ENCODE data around the gene MAP7. TPM values are rescaled to one million over a fixed set of nuclear protein-coding genes. Genes with fewer than 3 reads are reported as not detected.
A peak's percentile ranks its signal among the peaks of the same experiment; 100 is the strongest.

The MAP7 gene
- total and polyA plus RNA-seq, 9 of the 15 experiments (the other 6 are each of a cell fraction or from before 2014, with no cell fraction given): 0.76 to 7.7 (median 3.9) TPM

DNA sequence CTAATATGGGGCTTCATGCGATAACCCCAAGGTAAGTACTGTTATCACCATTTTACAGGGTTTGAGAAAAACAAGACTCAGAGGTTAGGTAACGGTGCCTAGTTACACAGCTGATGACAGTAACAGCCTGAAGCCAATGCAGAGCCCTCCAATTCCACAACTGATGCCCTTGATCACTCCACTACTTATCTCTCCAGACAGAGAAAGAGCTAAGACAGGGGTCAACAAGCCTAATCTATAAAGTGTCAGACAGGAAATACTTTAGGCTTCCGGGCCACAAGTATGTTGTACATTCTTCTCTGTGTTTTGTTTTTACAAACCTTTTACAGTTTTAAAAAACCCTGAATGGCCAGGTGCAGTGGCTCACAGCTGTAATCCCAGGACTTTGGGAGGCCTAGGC, 50.9 kb downstream of the MAP7 start (continued):
- TF ChIP-seq, protein P1, sequence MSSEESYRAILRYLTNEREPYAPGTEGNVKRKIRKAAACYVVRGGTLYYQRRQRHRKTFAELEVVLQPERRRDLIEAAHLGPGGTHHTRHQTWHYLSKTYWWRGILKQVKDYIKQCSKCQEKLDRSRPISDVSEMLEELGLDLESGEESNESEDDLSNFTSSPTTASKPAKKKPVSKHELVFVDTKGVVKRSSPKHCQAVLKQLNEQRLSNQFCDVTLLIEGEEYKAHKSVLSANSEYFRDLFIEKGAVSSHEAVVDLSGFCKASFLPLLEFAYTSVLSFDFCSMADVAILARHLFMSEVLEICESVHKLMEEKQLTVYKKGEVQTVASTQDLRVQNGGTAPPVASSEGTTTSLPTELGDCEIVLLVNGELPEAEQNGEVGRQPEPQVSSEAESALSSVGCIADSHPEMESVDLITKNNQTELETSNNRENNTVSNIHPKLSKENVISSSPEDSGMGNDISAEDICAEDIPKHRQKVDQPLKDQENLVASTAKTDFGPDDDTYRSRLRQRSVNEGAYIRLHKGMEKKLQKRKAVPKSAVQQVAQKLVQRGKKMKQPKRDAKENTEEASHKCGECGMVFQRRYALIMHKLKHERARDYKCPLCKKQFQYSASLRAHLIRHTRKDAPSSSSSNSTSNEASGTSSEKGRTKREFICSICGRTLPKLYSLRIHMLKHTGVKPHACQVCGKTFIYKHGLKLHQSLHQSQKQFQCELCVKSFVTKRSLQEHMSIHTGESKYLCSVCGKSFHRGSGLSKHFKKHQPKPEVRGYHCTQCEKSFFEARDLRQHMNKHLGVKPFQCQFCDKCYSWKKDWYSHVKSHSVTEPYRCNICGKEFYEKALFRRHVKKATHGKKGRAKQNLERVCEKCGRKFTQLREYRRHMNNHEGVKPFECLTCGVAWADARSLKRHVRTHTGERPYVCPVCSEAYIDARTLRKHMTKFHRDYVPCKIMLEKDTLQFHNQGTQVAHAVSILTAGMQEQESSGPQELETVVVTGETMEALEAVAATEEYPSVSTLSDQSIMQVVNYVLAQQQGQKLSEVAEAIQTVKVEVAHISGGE (CRISPR knock-in tag; IDR thresholded peaks at IDR 0.05): no peak
- TF ChIP-seq RCOR1 (IDR thresholded peaks at IDR 0.05; ENCODE audit: borderline replicate concordance in 1 of 2, low read depth in 2 of 2, low read length in 2 of 2) (peak in 1 of 2 experiments; percentile 59; a peak in 2 of 4 replicates), GABPB2 (CRISPR knock-in tag; conservative IDR thresholded peaks at IDR 0.05) (no peak), SMARCA4 (IDR thresholded peaks at IDR 0.05) (0 out of 2 replicates have a peak, but pooled peaks have one; percentile 25), ZKSCAN8 (CRISPR knock-in tag; IDR thresholded peaks at IDR 0.05) (peak; percentile 60; the same call in 1 of the 2 replicates), POLR2AphosphoS5 (IDR thresholded peaks at IDR 0.05; ENCODE audit: control insufficient read depth, insufficient read depth, low read depth, low read length) (0 out of 2 replicates have a peak, but pooled peaks have one; percentile 21), FOS (IDR thresholded peaks at IDR 0.05; ENCODE audit: extremely low read depth, insufficient read length) (no peak), IFI16 (CRISPR knock-in tag; IDR thresholded peaks at IDR 0.05) (no peak), ZBTB26 (CRISPR knock-in tag; IDR thresholded peaks at IDR 0.05) (no peak), SMAD4 (CRISPR knock-in tag; conservative IDR thresholded peaks at IDR 0.05) (peak; percentile 95), ZNF766 (CRISPR knock-in tag; conservative IDR thresholded peaks at IDR 0.05) (0 out of 2 replicates have a peak, but pooled peaks have one; percentile 20), STAT5B (CRISPR knock-in tag; IDR thresholded peaks at IDR 0.05) (no peak), ETV5 (CRISPR knock-in tag; IDR thresholded peaks at IDR 0.05; ENCODE audit: low read depth) (peak; percentile 90), ZNF408 (CRISPR knock-in tag; IDR thresholded peaks at IDR 0.05; ENCODE audit: low read depth) (no peak), ID3 (CRISPR knock-in tag; IDR thresholded peaks at IDR 0.05) (no peak), ID3 (tag; IDR thresholded peaks at IDR 0.05) (peak; percentile 32; the same call in 1 of the 2 replicates), TFAP4 (CRISPR knock-in tag; IDR thresholded peaks at IDR 0.05; ENCODE audit: borderline replicate concordance) (no peak; the same call in 1 of the 2 replicates), ARID1B (IDR thresholded peaks at IDR 0.05) (peak; percentile 80), ZFP1 (CRISPR knock-in tag; IDR thresholded peaks at IDR 0.05) (no peak), STAT5A (IDR thresholded peaks at IDR 0.05; ENCODE audit: borderline replicate concordance, low read length) (no peak)
- TF ChIP-seq, protein P2, sequence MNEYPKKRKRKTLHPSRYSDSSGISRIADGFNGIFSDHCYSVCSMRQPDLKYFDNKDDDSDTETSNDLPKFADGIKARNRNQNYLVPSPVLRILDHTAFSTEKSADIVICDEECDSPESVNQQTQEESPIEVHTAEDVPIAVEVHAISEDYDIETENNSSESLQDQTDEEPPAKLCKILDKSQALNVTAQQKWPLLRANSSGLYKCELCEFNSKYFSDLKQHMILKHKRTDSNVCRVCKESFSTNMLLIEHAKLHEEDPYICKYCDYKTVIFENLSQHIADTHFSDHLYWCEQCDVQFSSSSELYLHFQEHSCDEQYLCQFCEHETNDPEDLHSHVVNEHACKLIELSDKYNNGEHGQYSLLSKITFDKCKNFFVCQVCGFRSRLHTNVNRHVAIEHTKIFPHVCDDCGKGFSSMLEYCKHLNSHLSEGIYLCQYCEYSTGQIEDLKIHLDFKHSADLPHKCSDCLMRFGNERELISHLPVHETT (CRISPR knock-in tag; conservative IDR thresholded peaks at IDR 0.05 in 1 of 2, IDR thresholded peaks at IDR 0.05 in 1 of 2): peak in 1 of 2 experiments; percentile 70; a peak in 1 of 4 replicates
